Lower leg skin (tissue), 3 donors: Measurements from ENCODE around the gene BPIFB6.

Source experiments
- POLR2A ChIP-seq, 2 donors: fragments of 450-650 bp; IDR thresholded peaks; one replicate each; pipeline ENCODE4 v1.6.1; 2016 to 2017; ENCODE audit warnings: antibody characterized with exemption in 2 of 2, mild to moderate bottlenecking in 1 of 2, moderate library complexity in 1 of 2
- TF ChIP-seq, protein P1 (sequence below), 3 donors: fragments of 450-650 bp; IDR thresholded peaks; one replicate each; pipeline ENCODE4 v1.5.1; 2016; ENCODE audit warnings: antibody characterized with exemption in 3 of 3, mild to moderate bottlenecking in 3 of 3, moderate library complexity in 2 of 3

DNA sequence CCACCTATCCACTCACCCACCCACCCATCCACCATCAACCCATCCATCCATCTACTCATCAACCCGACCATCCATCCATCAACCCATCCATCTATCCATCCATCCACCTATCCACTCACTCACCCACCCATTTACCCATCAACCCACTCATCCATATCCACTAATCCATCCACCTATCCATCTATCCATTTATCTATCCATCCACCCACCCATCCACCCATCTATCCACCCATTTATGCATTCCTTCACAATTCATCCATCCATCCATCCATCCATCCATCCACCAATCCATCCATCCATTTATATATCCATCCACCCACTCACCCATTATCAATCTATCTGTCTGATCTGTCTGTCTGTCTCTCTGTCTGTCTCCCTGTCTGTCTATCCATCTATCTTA lies 62.1 kb downstream of the BPIFB6 start:
- TF ChIP-seq POLR2A (IDR thresholded peaks at IDR 0.05) = no peak
- TF ChIP-seq, protein P1, sequence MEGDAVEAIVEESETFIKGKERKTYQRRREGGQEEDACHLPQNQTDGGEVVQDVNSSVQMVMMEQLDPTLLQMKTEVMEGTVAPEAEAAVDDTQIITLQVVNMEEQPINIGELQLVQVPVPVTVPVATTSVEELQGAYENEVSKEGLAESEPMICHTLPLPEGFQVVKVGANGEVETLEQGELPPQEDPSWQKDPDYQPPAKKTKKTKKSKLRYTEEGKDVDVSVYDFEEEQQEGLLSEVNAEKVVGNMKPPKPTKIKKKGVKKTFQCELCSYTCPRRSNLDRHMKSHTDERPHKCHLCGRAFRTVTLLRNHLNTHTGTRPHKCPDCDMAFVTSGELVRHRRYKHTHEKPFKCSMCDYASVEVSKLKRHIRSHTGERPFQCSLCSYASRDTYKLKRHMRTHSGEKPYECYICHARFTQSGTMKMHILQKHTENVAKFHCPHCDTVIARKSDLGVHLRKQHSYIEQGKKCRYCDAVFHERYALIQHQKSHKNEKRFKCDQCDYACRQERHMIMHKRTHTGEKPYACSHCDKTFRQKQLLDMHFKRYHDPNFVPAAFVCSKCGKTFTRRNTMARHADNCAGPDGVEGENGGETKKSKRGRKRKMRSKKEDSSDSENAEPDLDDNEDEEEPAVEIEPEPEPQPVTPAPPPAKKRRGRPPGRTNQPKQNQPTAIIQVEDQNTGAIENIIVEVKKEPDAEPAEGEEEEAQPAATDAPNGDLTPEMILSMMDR (IDR thresholded peaks at IDR 0.05) = no peak
